Brain microvascular endothelial cell (primary cell): ENCODE data around the gene NBDY.
"Not testable (repeated sequence)": the region's sequence is repeated elsewhere in the genome, so short reads cannot be mapped to it uniquely, and the experiment has no call there.

Source experiments
- DNase-seq: peaks from one replicate; pipeline ENCODE4 v3.0.0-alpha.2; 2020
- H3K27ac ChIP-seq: fragments of 250-450 bp; sonication (Bioruptor Pico); 2 replicates; pipeline ENCODE4 v1.5.1; 2020; ENCODE audit warnings: mild to moderate bottlenecking, moderate library complexity
- H3K27me3 ChIP-seq: fragments of 250-450 bp; sonication (Bioruptor Pico); replicated peaks from 2 replicates; pipeline ENCODE4 v1.5.1; 2020; ENCODE audit warnings: mild to moderate bottlenecking
- H3K36me3 ChIP-seq: fragments of 250-450 bp; sonication (Bioruptor Pico); replicated peaks from 2 replicates; pipeline ENCODE4 v1.5.1; 2020; ENCODE audit warnings: mild to moderate bottlenecking
- H3K4me3 ChIP-seq: 2 replicates; pipeline ENCODE4 v1.5.1; 2011; ENCODE audit warnings: low read depth, mild to moderate bottlenecking, control low read depth, low read length, moderate library complexity
- CTCF ChIP-seq: IDR thresholded peaks from 2 replicates; pipeline ENCODE4 v1.5.1; 2011; ENCODE audit warnings: low read depth, mild to moderate bottlenecking, moderate library complexity, low read length, control low read depth, inconsistent platforms; ENCODE audit errors: missing control alignments
- in situ Hi-C: cut with HindIII; loops from 2 replicates; pipeline ENCODE4 v1.10.0; 2017; ENCODE audit warnings: low sequenced_read_pairs, low pct_ligation_motif_present

NBDY gene

GRCh38 chrX:56729152-56729850, at the start of gene NBDY:
NBDY (plus strand) TSS chrX:56729243; CDS start chrX:56729354, 111 bp downstream.
- in situ Hi-C loops = no loop called here
- peak; percentile 37 for DNase-seq
- H3K27me3 ChIP-seq = no peaks in the 10 kb centered on the region
- H3K4me3 ChIP-seq = peak within 1 kb of the TSS; percentile 65
- H3K36me3 ChIP-seq = no peaks in the 10 kb centered on the region
- no peak for TF ChIP-seq CTCF
- peak within 1 kb of the TSS; percentile 52 for H3K27ac ChIP-seq

GRCh38 chrX:56704530-56704929, 24.5 kb upstream of the NBDY start:
- DNase-seq, H3K27me3 ChIP-seq, in situ Hi-C loops: not testable (repeated sequence)

GRCh38 chrX:56726605-56727004, 2.4 kb upstream of the NBDY start:
- DNase-seq = peak; percentile 27
- TF ChIP-seq CTCF = peak; percentile 67
- Histone ChIP-seq H3K27ac (no peak overlapping the region), H3K36me3 (no peaks in the 10 kb centered on the region), H3K4me3 (no peak overlapping the region), H3K27me3 (no peaks in the 10 kb centered on the region)
- in situ Hi-C loops = no loop called here

More at GRCh38 chrX:56704530-56704929, 24.5 kb upstream of the NBDY start:
- not testable (repeated sequence) for H3K36me3 ChIP-seq, H3K27ac ChIP-seq, H3K4me3 ChIP-seq

GRCh38 chrX:56727531-56727930, 1.5 kb upstream of the NBDY start:
- H3K4me3 ChIP-seq = no peak overlapping the region
- in situ Hi-C loops = no loop called here
- no peak for DNase-seq
- no peak overlapping the region for H3K27ac ChIP-seq
- no peaks in the 10 kb centered on the region for H3K36me3 ChIP-seq
- TF ChIP-seq CTCF = no peak
- H3K27me3 ChIP-seq = no peaks in the 10 kb centered on the region

- DNase-seq = no peak
- H3K36me3 ChIP-seq = no peaks in the 10 kb centered on the region
- in situ Hi-C loops = no loop called here
- peak overlapping the region; percentile 65 for H3K4me3 ChIP-seq
- H3K27me3 ChIP-seq = no peaks in the 10 kb centered on the region
- H3K27ac ChIP-seq = no peak overlapping the region
- TF ChIP-seq CTCF = no peak
These were observed 722 bp upstream of the NBDY start for GRCh38 chrX:56728321-56728720.

GRCh38 chrX:56728752-56729151, 291 bp upstream of the NBDY start:
- Histone ChIP-seq H3K4me3 (peak overlapping the region; percentile 65), H3K27me3 (no peaks in the 10 kb centered on the region), H3K36me3 (no peaks in the 10 kb centered on the region), H3K27ac (no peak overlapping the region)
- no peak for TF ChIP-seq CTCF
- in situ Hi-C loops = no loop called here
- peak; percentile 8 for DNase-seq
